Uterus (tissue), 2 donors: ENCODE data around the gene CASTOR1.

Experiments used
- POLR2A ChIP-seq, 2 donors: fragments of 450-650 bp; IDR thresholded peaks; one replicate each; pipeline ENCODE4 v1.6.1; 2016; ENCODE audit warnings: antibody characterized with exemption in 2 of 2, mild to moderate bottlenecking in 1 of 2, moderate library complexity in 1 of 2
- TF ChIP-seq, protein P1 (sequence below), 4 experiments: fragments of 200-600 bp in 2 of 4; fragments of 450-650 bp in 2 of 4; sonication (generic) in 2 of 4; IDR thresholded peaks; one replicate each; pipeline ENCODE4 v1.5.1; 2016 to 2019; ENCODE audit warnings: antibody characterized with exemption in 4 of 4, mild to moderate bottlenecking in 2 of 4, moderate library complexity in 1 of 4

DNA sequence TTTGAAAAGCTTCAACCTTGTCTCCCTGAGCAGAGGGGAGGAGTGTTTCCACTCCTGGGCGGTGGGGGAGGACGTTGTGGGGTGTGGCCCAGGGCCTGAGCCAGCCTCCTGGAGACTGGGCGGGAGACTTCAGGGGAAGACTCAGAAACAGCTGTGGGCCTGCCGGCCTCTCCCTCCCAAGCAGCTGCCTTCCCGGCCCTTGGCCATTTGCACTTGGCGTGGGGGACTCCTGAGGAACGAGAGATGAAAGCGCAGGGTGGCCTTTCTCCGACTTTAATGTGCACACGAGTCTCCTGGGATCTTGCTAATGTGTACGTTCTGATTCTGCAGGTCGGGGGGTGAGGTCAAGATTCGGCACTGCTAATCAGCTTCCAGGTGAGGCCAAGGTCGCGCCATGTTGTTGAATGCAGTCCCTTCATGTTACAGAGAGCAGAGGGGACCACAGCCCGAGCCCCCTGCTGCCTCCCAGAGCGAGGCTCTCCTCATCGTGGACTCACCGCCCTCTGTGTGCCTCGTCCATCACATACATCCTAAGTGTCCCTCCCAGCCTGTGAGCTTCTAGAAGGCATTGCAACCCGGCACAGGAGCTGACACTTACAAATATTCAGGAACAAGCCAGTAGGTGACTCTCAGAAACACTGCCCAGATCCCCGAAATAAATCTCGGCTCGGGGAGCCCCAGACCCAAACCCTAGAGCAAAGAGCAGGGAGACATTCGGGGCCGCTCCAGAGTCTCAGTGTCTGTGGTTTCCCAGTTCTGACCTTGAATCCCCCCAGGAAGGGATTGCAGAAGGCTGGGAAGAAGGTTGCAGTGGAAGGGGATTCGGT lies 50.4 kb downstream of the CASTOR1 start:
- TF ChIP-seq, protein P1, sequence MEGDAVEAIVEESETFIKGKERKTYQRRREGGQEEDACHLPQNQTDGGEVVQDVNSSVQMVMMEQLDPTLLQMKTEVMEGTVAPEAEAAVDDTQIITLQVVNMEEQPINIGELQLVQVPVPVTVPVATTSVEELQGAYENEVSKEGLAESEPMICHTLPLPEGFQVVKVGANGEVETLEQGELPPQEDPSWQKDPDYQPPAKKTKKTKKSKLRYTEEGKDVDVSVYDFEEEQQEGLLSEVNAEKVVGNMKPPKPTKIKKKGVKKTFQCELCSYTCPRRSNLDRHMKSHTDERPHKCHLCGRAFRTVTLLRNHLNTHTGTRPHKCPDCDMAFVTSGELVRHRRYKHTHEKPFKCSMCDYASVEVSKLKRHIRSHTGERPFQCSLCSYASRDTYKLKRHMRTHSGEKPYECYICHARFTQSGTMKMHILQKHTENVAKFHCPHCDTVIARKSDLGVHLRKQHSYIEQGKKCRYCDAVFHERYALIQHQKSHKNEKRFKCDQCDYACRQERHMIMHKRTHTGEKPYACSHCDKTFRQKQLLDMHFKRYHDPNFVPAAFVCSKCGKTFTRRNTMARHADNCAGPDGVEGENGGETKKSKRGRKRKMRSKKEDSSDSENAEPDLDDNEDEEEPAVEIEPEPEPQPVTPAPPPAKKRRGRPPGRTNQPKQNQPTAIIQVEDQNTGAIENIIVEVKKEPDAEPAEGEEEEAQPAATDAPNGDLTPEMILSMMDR (IDR thresholded peaks at IDR 0.05): no peak
- TF ChIP-seq POLR2A (IDR thresholded peaks at IDR 0.05): no peak
